ENCODE data around the gene NRF1. TPM values are rescaled to one million over a fixed set of nuclear protein-coding genes. Genes with fewer than 3 reads are reported as not detected.

NRF1 gene
- total and polyA plus RNA-seq, 4 donors, result 6.9 to 33.3 (median 14.8) TPM

- no peaks in the 10 kb centered on the region for H3K9me3 ChIP-seq (ENCODE audit: control insufficient read depth in 4 of 4, insufficient read depth in 3 of 4, low read length in 3 of 4)
- DNase-seq (no peak), ATAC-seq (ENCODE audit: insufficient read depth, low FRiP score) (no peak)
- H3K36me3 ChIP-seq (ENCODE audit: control insufficient read depth in 4 of 4, insufficient read depth in 4 of 4, low read length in 4 of 4), result no peaks in the 10 kb centered on the region
- no peaks in the 10 kb centered on the region for H3K4me1 ChIP-seq (ENCODE audit: control insufficient read depth in 5 of 5, insufficient read depth in 5 of 5, low read length in 5 of 5)
- no peaks in the 10 kb centered on the region for H3K27me3 ChIP-seq (ENCODE audit: control insufficient read depth in 3 of 3, insufficient read depth in 3 of 3, low read length in 2 of 3)
- no peak for TF ChIP-seq CTCF (IDR thresholded peaks at IDR 0.05; ENCODE audit: control extremely low read depth, extremely low read depth)
- 91 to 92% methylated on average over 16 of the region's 16 CpGs for WGBS, 2 donors
- H3K4me3 ChIP-seq, result no peak overlapping the region
- no peak overlapping the region for H3K9ac ChIP-seq (ENCODE audit: insufficient read depth in 1 of 2, low read length in 2 of 2)
- no peak overlapping the region for H3K27ac ChIP-seq (ENCODE audit: low read depth in 1 of 2, low read length in 1 of 2)
Measured at GRCh38 chr7:129798616-129799349, 187.3 kb downstream of the NRF1 start.

DNA sequence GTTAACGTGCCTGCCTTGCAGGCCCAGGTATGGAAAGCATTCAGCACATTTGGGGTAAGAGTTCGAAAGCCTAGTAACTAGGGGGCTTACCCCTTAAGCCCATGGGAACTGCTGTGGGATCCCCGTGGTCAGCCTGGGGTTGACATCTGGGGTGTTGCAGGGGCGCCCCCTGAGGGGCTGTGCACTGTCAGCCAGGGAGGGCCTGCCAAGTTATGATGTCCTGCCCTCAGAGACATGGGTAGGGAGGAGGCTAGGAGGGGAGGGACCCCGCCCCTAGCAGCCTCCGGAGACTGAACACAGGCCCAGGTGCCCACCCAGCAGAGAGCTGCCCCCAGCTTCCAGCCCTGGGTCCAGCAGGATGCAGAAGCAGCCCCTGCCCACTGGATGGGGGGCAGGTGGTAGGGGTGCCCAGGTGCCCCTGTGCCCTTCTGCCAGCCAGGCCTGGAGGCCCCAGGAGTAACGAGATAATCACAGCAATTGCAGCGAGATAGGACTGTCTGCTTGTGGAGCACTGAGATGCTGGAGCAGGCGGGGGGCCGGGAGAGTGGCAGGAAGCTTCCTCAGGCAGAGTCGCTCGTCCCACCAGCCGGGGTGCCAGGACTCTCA lies 187.9 kb downstream of the NRF1 start:
- H3K4me3 ChIP-seq, result no peak overlapping the region
- 81 to 92% methylated on average over 13 of the region's 13 CpGs for WGBS, 2 donors
- H3K4me1 ChIP-seq (ENCODE audit: control insufficient read depth in 5 of 5, insufficient read depth in 5 of 5, low read length in 5 of 5), result no peaks in the 10 kb centered on the region
- ATAC-seq (ENCODE audit: insufficient read depth, low FRiP score) (no peak), DNase-seq (no peak)
- no peaks in the 10 kb centered on the region for H3K36me3 ChIP-seq (ENCODE audit: control insufficient read depth in 4 of 4, insufficient read depth in 4 of 4, low read length in 4 of 4)
- no peaks in the 10 kb centered on the region for H3K27me3 ChIP-seq (ENCODE audit: control insufficient read depth in 3 of 3, insufficient read depth in 3 of 3, low read length in 2 of 3)
- H3K9ac ChIP-seq (ENCODE audit: insufficient read depth in 1 of 2, low read length in 2 of 2), result no peak overlapping the region
- no peaks in the 10 kb centered on the region for H3K9me3 ChIP-seq (ENCODE audit: control insufficient read depth in 4 of 4, insufficient read depth in 3 of 4, low read length in 3 of 4)
- no peak overlapping the region for H3K27ac ChIP-seq (ENCODE audit: low read depth in 1 of 2, low read length in 1 of 2)
- no peak for TF ChIP-seq CTCF (IDR thresholded peaks at IDR 0.05; ENCODE audit: control extremely low read depth, extremely low read depth)

DNA sequence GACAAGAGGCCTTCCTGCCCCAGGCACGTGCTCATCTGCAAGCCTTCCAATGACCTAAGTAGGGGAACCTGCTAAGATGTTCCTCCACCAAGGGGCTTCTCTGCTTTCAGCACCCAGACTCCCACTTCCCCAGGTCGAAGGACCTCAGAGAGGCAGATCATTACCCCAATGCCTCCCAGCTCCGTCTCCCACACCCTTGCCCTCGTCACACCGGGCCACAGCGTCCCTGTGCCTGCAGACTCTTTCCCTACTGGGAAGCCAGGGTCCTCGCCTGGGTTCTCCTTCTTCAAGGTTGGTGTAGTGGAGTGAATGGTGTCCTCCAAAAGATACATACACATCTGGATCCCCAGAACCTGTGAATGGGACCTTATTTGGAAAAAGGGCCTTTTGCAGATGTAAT lies 189.4 kb downstream of the NRF1 start:
- no peaks in the 10 kb centered on the region for H3K4me1 ChIP-seq (ENCODE audit: control insufficient read depth in 5 of 5, insufficient read depth in 5 of 5, low read length in 5 of 5)
- H3K9ac ChIP-seq (ENCODE audit: insufficient read depth in 1 of 2, low read length in 2 of 2), result no peak overlapping the region
- no peak for TF ChIP-seq CTCF (IDR thresholded peaks at IDR 0.05; ENCODE audit: control extremely low read depth, extremely low read depth)
- ATAC-seq (ENCODE audit: insufficient read depth, low FRiP score) (no peak), DNase-seq (no peak)
- no peak overlapping the region for H3K4me3 ChIP-seq
- H3K36me3 ChIP-seq (ENCODE audit: control insufficient read depth in 4 of 4, insufficient read depth in 4 of 4, low read length in 4 of 4), result no peaks in the 10 kb centered on the region
- no peak overlapping the region for H3K27ac ChIP-seq (ENCODE audit: low read depth in 1 of 2, low read length in 1 of 2)
- no peaks in the 10 kb centered on the region for H3K27me3 ChIP-seq (ENCODE audit: control insufficient read depth in 3 of 3, insufficient read depth in 3 of 3, low read length in 2 of 3)
- 89 to 90% methylated on average over 7 of the region's 7 CpGs for WGBS, 2 donors
- H3K9me3 ChIP-seq (ENCODE audit: control insufficient read depth in 4 of 4, insufficient read depth in 3 of 4, low read length in 3 of 4), result no peaks in the 10 kb centered on the region

All from lung (tissue), 12 donors.